Stimulated activated CD4-positive, alpha-beta T cell treated with anti-CD3 and anti-CD28 coated beads, Interleukin-2, amount 100 ng/mL, for 24 hours (primary cell): ENCODE results near the gene SV2C.
"Not testable (repeated sequence)": the region's sequence is repeated elsewhere in the genome, so short reads cannot be mapped to it uniquely, and the experiment has no call there.

Experiments used
- DNase-seq, 2 donors: peaks; one replicate each; pipeline ENCODE4 v3.0.0-alpha.2; 2020

SV2C gene

GRCh38 chr5:76351176-76351575 lies 268.0 kb downstream of the SV2C start:
- DNase-seq: no peak

GRCh38 chr5:76351577-76351976 lies 268.4 kb downstream of the SV2C start:
- no peak for DNase-seq

DNA sequence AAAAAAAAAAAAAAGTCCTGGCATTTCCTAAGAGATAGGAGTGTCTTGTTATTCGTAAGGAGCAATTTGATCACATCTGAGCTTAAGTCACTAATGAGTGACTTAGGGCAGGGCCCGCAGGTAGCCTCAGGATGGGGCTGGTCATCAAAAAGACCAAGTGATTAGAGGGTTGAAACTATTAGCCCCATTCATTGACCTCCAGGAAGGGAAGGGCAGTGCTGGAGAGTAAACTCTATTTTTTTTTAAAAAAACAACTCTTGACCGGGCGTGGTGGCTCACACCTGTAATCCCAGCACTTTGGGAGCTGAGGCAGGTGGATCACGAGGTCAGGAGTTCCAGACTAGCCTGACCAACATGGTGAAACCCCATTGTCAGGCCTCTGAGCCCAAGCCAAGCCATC lies 273.7 kb downstream of the SV2C start:
- DNase-seq: no peak

- no peak for DNase-seq
These were observed 280.4 kb downstream of the SV2C start for GRCh38 chr5:76363352-76364225.

DNA sequence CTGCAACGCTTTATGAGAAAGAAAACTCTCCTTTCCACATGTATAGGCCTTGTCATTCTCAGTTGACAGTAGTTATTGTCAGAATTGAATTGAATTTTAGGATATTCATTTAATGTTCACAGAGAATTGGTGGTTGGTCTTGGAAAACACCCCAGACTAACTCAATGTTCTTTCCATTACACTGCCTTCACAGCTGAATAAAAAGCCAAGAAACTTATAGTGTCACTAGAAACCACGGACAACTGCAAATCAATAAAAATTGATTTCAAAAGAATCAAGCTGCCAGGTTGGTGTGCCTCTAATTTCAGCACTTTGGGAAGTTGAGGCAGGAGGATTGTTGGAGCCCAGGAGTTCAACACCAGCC lies 281.0 kb downstream of the SV2C start:
- no peak for DNase-seq

- DNase-seq: no peak
These were observed 282.4 kb downstream of the SV2C start for GRCh38 chr5:76365561-76365960.

DNA sequence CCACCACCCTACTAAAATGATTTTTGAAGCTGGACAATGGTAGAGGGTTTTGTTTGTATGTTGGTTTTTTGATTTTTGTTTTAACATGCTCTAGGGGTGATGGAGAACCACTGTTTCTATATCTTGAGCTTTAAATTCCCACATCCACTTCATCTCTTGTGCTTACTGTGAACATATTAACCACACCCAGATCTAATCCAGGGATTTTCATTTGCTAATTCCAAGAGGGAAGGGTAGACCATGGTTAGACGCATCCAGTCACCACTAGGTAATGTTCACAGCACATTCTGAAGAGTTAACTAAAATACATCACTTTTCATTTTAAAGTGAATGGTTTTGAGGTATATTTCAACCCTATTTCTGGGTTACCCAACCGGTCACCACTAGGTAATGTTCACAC lies 283.4 kb downstream of the SV2C start:
- no peak for DNase-seq

GRCh38 chr5:76367623-76368371 lies 284.6 kb downstream of the SV2C start:
- peak; percentile 8 to 29 for DNase-seq

DNA sequence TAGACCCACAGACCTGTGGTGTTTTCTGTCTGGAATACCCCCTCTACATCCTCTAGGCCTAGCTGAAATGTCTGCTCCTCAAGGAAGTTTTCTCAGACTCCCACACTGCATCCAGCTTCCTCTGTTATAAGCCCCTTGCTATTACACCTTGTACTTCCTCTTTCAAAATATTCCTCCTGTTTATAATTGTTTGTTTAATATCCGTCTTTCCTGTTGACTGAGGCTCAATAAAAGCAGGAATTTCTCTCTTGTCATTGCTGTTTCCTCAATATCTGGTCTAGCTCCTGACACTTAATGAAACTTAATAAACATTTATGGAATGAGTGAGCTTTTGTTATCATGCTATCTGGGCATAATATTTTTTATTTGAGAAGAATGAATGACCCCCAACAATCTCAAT lies 285.8 kb downstream of the SV2C start:
- no peak for DNase-seq

DNA sequence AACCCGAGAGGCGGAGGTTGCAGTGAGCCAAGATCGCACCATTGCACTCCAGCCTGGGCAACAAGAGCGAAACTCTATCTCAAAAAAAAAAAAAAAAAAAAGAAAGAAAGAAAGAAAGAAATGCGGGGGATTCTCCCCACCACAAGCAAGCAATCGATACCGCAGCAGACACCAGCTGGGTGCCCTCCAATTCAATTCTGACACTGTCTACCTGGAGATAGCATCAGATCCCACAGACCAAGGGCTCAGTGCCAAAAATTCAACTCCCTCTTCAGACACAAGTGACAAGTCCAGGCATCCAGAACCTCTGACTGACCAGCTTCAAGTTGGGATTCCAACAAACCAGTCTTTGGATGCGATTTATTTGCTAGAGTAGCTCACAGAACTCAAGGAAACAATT lies 286.5 kb downstream of the SV2C start:
- not testable (repeated sequence) for DNase-seq

DNA sequence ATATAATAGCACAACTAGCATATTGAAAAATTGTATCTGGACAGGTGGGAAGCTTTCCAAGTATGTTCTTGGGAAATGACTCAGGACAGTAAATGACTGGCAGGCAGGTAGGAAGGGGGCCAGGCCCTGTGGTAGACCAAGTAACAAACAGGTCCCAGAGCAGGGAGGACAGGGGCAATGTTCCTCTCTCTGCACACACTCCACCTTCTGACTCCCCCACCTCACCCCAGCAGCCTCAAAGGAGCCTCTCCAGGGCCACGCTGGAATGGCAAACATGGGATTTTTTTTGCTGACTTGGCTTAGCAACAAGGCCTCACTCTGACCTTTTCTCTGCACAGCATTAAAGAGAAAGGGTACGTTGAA lies 288.8 kb downstream of the SV2C start:
- no peak for DNase-seq

- DNase-seq: no peak
These were observed 289.3 kb downstream of the SV2C start for GRCh38 chr5:76372323-76373054.

DNA sequence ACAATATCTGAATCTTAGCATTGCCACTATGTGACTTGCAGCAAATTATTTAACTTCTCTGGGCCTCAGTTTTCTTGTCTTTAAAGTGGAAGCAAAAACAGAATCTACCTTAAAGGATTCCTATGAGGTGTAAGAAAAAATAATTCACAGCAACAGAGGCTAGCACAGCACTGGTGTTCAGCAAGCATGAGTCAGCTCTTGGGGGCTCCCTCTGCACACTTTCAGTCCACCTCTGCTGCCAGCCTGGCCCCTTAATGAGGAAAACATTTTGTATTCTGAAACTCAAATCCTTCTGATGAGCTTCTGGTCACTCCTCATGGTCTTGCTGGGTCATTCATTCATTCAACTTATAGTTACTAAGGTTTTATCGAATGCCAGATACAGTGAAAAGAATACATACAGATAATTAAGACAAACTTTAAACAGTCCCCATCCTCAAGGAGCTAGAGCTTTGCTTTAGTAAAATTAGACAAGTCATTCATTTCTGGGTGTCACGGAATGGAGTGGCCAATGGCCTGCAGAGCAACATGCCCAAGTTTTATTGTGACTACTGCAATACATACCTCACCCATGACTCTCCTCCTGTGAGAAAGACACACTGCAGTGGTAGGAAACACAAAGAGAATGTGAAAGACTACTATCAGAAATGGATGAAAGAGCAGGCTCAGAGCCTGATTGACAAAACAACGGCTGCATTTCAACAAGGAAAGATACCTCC lies 293.1 kb downstream of the SV2C start:
- no peak for DNase-seq

DNA sequence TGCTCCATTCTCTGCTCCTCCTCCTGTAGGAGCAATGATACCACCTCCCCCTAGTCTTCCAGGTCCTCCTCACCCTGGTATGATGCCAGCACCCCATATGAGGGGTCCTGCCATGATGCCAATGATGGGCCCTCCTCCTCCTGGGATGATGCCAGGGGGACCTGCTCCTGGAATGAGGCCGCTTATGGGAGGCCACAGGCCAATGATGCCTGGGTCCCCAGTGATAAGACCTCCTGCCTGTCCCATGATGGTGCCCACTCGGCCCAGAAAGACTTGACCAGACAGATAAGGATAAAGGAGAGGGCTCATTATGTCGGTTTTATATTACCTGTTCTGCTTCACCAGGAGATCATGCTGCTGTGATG lies 293.7 kb downstream of the SV2C start:
- no peak for DNase-seq

DNA sequence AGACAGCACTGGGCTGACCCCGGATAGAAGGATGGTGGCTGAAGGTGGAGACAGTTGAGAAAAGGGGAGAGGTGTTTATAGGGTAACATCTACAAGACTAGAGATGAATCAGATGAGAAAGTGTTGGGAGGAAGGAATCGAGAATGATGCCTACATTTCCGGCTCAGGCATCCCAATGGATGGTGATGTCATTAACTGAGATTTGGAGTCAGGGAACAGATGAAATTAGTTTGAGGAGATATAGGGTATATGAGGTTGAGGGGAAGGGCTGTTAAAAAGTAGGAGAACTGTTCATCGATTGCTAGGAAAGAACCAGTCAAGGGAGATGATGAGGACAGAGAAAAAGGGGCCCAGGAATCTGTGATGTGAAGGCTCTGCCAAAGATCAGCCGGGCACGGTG lies 295.2 kb downstream of the SV2C start:
- no peak for DNase-seq

DNA sequence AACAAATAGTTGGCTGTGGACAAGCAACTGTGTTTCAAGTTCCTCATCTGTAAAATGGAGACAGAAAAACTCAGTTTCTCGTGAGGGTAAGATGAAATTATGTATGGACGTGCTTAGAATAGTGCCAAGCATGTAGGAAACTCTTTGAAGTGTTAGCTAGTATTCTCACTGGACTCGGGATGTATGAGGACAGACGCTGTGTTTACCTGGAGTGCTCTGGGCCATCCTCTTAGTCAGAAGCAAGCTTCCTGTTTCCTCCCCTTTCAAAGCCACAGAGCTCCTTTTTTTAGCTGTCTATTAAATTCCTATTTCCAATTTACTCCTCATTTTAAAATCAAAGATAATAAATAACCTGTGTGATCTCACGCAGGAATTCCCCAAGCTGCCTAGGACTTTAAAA lies 296.1 kb downstream of the SV2C start:
- no peak for DNase-seq

- no peak for DNase-seq
These were observed 296.7 kb downstream of the SV2C start for GRCh38 chr5:76379855-76380254.

- no peak for DNase-seq
These were observed 297.3 kb downstream of the SV2C start for GRCh38 chr5:76380346-76381066.

GRCh38 chr5:76383126-76383832 lies 300.1 kb downstream of the SV2C start:
- DNase-seq: no peak

DNA sequence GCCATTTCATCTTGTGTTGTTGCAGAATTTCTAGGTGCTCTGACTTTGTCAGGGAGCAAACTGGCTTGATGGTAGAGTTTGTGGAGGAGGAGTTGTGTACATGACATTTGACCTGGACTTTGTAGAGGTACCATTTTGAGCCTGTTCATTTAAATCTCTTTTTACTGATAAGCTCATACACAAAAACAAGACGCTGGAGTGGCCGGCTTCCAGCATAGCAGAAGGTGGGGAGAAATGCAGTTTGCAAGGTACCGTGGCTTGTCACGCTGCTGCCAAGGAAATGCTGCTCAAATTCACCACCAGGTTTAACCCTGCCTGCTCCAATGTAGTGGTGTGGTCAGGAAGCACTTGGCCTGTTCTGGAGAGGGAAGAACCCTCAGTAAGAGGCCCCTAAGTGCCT lies 301.0 kb downstream of the SV2C start:
- DNase-seq: no peak

DNA sequence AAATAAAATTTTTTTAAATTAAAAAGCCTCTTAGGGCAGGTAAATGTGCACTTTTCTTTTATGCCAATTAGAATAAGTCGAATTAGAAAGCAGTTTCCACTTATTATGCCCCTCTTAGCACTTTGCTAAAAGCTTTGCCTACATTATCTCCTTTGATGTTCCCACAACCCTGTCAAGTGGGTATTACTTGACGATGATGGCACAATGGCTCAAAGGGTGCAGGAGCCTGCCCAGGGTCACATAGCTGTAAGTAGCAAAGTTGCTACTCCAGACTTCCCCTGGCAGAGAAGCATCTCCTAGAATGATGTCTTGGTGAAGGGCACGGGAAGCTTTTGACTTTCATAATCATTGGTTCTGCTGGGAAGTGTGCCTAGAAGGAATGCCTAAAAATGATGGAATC lies 301.5 kb downstream of the SV2C start:
- no peak for DNase-seq

GRCh38 chr5:76385540-76385939 lies 302.4 kb downstream of the SV2C start:
- DNase-seq: no peak
